ENCODE results near the gene CHRNA3.

DNA sequence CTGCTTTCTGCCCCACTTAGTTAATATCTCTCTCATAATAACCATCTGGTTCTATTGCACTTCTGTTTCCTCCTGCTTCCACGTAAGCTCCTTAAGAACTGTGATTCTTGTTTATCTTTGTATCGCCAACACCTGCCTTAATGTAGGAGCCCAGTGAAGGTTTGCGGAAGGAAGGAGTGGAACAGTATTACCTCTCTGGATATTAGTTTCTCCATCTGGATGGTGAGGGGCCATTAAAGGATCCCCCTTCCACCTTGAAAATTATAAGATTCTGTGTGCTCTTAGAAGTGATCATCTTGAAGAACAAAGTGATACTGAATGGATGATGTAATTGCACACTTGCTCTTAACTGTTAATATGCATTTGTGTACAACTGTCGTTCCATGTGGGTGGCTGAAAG, 53.3 kb downstream of the CHRNA3 start:
- TF ChIP-seq, protein P1, sequence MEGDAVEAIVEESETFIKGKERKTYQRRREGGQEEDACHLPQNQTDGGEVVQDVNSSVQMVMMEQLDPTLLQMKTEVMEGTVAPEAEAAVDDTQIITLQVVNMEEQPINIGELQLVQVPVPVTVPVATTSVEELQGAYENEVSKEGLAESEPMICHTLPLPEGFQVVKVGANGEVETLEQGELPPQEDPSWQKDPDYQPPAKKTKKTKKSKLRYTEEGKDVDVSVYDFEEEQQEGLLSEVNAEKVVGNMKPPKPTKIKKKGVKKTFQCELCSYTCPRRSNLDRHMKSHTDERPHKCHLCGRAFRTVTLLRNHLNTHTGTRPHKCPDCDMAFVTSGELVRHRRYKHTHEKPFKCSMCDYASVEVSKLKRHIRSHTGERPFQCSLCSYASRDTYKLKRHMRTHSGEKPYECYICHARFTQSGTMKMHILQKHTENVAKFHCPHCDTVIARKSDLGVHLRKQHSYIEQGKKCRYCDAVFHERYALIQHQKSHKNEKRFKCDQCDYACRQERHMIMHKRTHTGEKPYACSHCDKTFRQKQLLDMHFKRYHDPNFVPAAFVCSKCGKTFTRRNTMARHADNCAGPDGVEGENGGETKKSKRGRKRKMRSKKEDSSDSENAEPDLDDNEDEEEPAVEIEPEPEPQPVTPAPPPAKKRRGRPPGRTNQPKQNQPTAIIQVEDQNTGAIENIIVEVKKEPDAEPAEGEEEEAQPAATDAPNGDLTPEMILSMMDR (IDR thresholded peaks at IDR 0.05): no peak
- TF ChIP-seq EP300 (IDR thresholded peaks at IDR 0.05) (no peak), POLR2AphosphoS5 (IDR thresholded peaks at IDR 0.05) (no peak), POLR2A (IDR thresholded peaks at IDR 0.05) (no peak)

Measured in suprapubic skin (tissue), 4 donors.